ENCODE measurements around the gene UTP15. TPM values are rescaled to one million over a fixed set of nuclear protein-coding genes. Genes with fewer than 3 reads are reported as not detected.

The UTP15 gene
- total RNA-seq, 1 donor from 2014 or later, result 40.4 TPM

DNA sequence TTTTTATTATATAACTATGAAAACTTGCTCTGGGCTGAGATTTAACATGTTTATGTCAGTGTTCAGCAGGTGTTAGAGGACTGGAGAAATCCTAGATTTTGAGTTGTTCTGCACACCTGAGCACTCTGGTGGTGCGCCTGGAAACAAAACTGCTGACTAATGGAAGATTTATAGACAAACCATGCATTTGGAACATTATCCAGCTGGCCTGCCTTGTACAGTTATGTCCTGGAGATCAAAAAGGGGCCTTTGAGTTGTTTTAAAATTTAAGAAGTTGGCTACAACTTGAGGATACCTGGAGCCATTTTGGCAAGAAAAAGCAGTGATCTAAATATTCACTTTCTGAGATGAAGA lies 54.8 kb downstream of the UTP15 start:
- Mint-ChIP-seq H3K9me3 (no peaks in the 10 kb centered on the region), H3K36me3 (ENCODE audit: low read depth) (no peaks in the 10 kb centered on the region), H3K4me1 (peaks cover 2% of the 10 kb centered on the region), H3K27me3 (peaks cover 23% of the 10 kb centered on the region), H3K27ac (no peak overlapping the region), H3K4me3 (no peak overlapping the region)
- ChIA-PET CTCF (no interaction called here), POLR2A (no interaction called here)
- DNase-seq, result no peak
- TF ChIP-seq, protein P1, sequence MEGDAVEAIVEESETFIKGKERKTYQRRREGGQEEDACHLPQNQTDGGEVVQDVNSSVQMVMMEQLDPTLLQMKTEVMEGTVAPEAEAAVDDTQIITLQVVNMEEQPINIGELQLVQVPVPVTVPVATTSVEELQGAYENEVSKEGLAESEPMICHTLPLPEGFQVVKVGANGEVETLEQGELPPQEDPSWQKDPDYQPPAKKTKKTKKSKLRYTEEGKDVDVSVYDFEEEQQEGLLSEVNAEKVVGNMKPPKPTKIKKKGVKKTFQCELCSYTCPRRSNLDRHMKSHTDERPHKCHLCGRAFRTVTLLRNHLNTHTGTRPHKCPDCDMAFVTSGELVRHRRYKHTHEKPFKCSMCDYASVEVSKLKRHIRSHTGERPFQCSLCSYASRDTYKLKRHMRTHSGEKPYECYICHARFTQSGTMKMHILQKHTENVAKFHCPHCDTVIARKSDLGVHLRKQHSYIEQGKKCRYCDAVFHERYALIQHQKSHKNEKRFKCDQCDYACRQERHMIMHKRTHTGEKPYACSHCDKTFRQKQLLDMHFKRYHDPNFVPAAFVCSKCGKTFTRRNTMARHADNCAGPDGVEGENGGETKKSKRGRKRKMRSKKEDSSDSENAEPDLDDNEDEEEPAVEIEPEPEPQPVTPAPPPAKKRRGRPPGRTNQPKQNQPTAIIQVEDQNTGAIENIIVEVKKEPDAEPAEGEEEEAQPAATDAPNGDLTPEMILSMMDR (IDR thresholded peaks at IDR 0.05), result no peak
- no peak for ATAC-seq (ENCODE audit: low read depth)
- intact Hi-C loops (cut with micrococcal nuclease), result no loop called here

DNA sequence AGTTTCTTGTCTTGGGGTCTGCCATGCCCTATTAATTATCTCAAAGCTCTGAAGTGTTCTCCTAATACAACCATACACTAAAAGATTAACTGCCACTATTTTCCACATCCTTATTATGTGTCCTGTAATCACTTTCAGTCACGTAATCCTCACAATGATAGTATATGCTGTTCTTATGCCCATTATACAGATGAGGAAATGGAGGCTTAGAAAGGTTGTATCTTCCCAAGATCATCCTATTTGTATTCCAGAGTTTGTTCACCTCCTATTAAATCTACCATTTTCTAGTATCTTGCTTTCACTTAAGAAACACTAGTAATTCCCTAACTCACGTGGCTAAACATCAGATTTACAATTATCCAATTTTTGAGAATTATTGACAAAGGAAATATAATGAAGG lies 57.5 kb downstream of the UTP15 start:
- intact Hi-C loops (cut with micrococcal nuclease), result no loop called here
- ChIA-PET CTCF (no interaction called here), POLR2A (no interaction called here)
- no peak overlapping the region for H3K4me3 Mint-ChIP-seq
- ATAC-seq (ENCODE audit: low read depth), result no peak
- no peaks in the 10 kb centered on the region for H3K36me3 Mint-ChIP-seq (ENCODE audit: low read depth)
- no peaks in the 10 kb centered on the region for H3K9me3 Mint-ChIP-seq
- no peak for DNase-seq
- peaks cover 6% of the 10 kb centered on the region for H3K4me1 Mint-ChIP-seq
- TF ChIP-seq, protein P1 (IDR thresholded peaks at IDR 0.05), result no peak
- H3K27me3 Mint-ChIP-seq, result peaks cover 30% of the 10 kb centered on the region
- H3K27ac Mint-ChIP-seq, result no peak overlapping the region

DNA sequence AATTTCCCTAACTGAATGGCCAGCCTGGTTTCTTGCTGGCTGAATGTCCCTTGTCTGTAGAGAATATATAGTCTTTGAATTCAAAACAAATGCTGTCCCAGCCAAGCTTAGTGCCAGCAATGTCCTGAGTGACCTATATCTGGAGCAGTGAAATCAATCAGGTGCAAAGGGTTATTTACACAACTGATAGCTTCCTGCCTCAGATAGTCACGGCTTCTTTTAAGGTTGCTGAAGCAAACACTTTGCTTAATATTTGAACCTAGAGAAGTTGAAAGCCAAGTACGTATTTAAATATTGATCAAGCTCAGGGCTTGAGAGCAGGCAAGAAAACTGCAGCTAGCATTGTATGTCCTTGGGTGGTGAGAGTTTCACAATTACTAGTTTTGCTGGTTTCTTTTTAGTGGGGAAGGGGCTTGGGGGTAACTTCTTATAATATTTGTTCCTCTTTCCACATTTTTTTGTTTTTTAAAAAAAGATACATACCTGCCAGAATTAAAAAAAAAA lies 58.4 kb downstream of the UTP15 start:
- Mint-ChIP-seq H3K4me3 (no peak overlapping the region), H3K27me3 (peaks cover 37% of the 10 kb centered on the region), H3K36me3 (ENCODE audit: low read depth) (no peaks in the 10 kb centered on the region), H3K4me1 (peaks cover 6% of the 10 kb centered on the region), H3K9me3 (no peaks in the 10 kb centered on the region), H3K27ac (no peak overlapping the region)
- ChIA-PET POLR2A (no interaction called here), CTCF (no interaction called here)
- TF ChIP-seq, protein P1 (IDR thresholded peaks at IDR 0.05), result no peak
- intact Hi-C loops (cut with micrococcal nuclease), result no loop called here
- no peak for DNase-seq
- no peak for ATAC-seq (ENCODE audit: low read depth)

DNA sequence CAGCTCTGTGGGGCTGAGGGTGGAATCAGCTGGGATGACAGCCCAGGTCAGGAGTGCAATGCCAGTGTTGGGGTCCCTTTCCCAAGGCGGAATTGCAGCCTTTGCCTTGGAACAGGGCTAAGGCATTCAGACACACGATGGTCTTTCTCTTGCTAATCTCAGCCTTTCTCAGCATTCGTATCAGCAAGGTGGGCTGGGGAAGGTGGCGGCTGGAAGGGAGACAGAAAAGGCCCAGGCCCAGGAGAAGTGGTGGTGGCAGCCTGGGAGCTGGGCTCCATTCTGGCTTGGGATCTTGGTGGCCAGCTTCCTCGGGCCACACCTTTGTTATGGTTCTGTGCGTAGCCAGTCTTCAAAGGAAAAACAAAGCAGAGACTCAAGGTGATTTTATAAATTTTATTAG lies 59.3 kb downstream of the UTP15 start:
- ChIA-PET CTCF (no interaction called here), POLR2A (no interaction called here)
- DNase-seq (no peak), ATAC-seq (ENCODE audit: low read depth) (no peak)
- Mint-ChIP-seq H3K36me3 (ENCODE audit: low read depth) (no peaks in the 10 kb centered on the region), H3K27ac (no peak overlapping the region), H3K27me3 (peaks cover 40% of the 10 kb centered on the region), H3K4me3 (no peak overlapping the region), H3K4me1 (peaks cover 6% of the 10 kb centered on the region), H3K9me3 (no peaks in the 10 kb centered on the region)
- intact Hi-C loops (cut with micrococcal nuclease), result no loop called here
- TF ChIP-seq, protein P1 (IDR thresholded peaks at IDR 0.05), result no peak

DNA sequence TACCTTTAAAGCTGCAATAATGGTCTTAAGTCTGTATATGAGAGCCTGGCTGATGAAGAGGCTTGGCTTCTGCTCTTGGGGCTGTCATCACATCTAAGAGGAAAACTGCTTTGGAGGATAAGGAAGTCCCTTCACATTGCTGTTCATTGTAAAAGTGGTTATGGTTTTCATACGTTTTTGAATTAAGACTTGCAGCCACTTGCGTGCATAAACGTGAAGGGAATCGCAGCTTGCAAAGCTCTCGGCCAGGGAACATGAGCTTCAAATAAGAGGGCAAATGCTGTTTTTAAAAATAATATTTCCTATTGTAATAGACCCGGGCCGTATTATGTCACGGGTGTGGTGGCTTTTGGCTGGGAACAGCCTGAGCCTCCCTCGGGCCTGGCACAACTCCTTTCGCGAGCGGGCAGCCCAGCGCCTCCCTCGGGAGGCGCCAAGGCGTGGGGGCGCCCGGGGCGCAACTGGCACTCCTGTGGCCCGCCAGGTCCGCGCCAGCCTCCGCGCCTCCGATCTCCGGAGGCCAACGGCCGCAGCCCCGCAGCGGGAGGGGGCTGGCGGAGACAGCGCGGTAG lies 59.9 kb downstream of the UTP15 start:
- POLR2A ChIA-PET, result no interaction called here
- no peak for ATAC-seq (ENCODE audit: low read depth)
- Mint-ChIP-seq H3K9me3 (no peaks in the 10 kb centered on the region), H3K4me1 (peaks cover 6% of the 10 kb centered on the region), H3K4me3 (peak overlapping the region; percentile 61), H3K36me3 (ENCODE audit: low read depth) (no peaks in the 10 kb centered on the region), H3K27ac (no peak overlapping the region), H3K27me3 (peaks cover 40% of the 10 kb centered on the region)
- DNase-seq, result no peak
- TF ChIP-seq, protein P1 (IDR thresholded peaks at IDR 0.05), result no peak
- intact Hi-C loops (cut with micrococcal nuclease), result no loop called here
- CTCF ChIA-PET, result no interaction called here

Data from activated B cell treated with CpG ODN at 0.5 μM for 24 hours (primary cell).